ENCODE results near the gene TRPM6.

The TRPM6 gene

GRCh38 chr9:74728176-74728575, 159.5 kb downstream of the TRPM6 start:
- Histone ChIP-seq H3K27me3 (no peaks in the 10 kb centered on the region), H3K4me1 (peaks cover 0 to 4% (median 0%) of the 10 kb centered on the region in 4 donors), H3K9me3 (no peaks in the 10 kb centered on the region), H3K27ac (no peak overlapping the region), H3K36me3 (no peaks in the 10 kb centered on the region), H3K4me3 (no peak overlapping the region)
- intact Hi-C loops (cut with DNase I; ENCODE audit: low total_unique reads): no loop called here
- no peak for DNase-seq
- TF ChIP-seq CTCF (IDR thresholded peaks at IDR 0.05): no peak

- no peaks in the 10 kb centered on the region for H3K36me3 ChIP-seq
- intact Hi-C loops (cut with DNase I; ENCODE audit: low total_unique reads): no loop called here
- peaks cover 0 to 4% (median 0%) of the 10 kb centered on the region in 4 donors for H3K4me1 ChIP-seq
- TF ChIP-seq CTCF (IDR thresholded peaks at IDR 0.05): no peak
- H3K27ac ChIP-seq: no peak overlapping the region
- H3K9me3 ChIP-seq: no peaks in the 10 kb centered on the region
- no peak for DNase-seq
- no peak overlapping the region for H3K4me3 ChIP-seq
- H3K27me3 ChIP-seq: no peaks in the 10 kb centered on the region
Observed at GRCh38 chr9:74726581-74726980, 161.1 kb downstream of the TRPM6 start.

GRCh38 chr9:74724317-74724716, 163.4 kb downstream of the TRPM6 start:
- Histone ChIP-seq H3K36me3 (no peaks in the 10 kb centered on the region), H3K9me3 (no peaks in the 10 kb centered on the region), H3K4me3 (no peak overlapping the region), H3K27me3 (no peaks in the 10 kb centered on the region), H3K27ac (no peak overlapping the region), H3K4me1 (peaks cover 0 to 4% (median 0%) of the 10 kb centered on the region in 4 donors)
- intact Hi-C loops (cut with DNase I; ENCODE audit: low total_unique reads): no loop called here
- no peak for DNase-seq
- no peak for TF ChIP-seq CTCF (IDR thresholded peaks at IDR 0.05)

GRCh38 chr9:74721696-74722660, 165.7 kb downstream of the TRPM6 start:
- no peaks in the 10 kb centered on the region for H3K36me3 ChIP-seq
- H3K27me3 ChIP-seq: no peaks in the 10 kb centered on the region
- intact Hi-C loops (cut with DNase I; ENCODE audit: low total_unique reads): no loop called here
- H3K9me3 ChIP-seq: no peaks in the 10 kb centered on the region
- no peak for TF ChIP-seq CTCF (IDR thresholded peaks at IDR 0.05)
- H3K4me3 ChIP-seq: no peak overlapping the region
- DNase-seq: no peak
- H3K27ac ChIP-seq: no peak overlapping the region
- H3K4me1 ChIP-seq: no peaks in the 10 kb centered on the region

- no peak for DNase-seq
- no peak overlapping the region for H3K4me3 ChIP-seq
- no peak overlapping the region for H3K27ac ChIP-seq
- no peaks in the 10 kb centered on the region for H3K36me3 ChIP-seq
- H3K9me3 ChIP-seq: no peaks in the 10 kb centered on the region
- no peaks in the 10 kb centered on the region for H3K4me1 ChIP-seq
- TF ChIP-seq CTCF (IDR thresholded peaks at IDR 0.05): no peak
- no peaks in the 10 kb centered on the region for H3K27me3 ChIP-seq
- intact Hi-C loops (cut with DNase I; ENCODE audit: low total_unique reads): no loop called here
Observed at GRCh38 chr9:74719306-74719705, 168.4 kb downstream of the TRPM6 start.
